Keratinocyte (primary cell): Measurements from ENCODE around the gene CDK12. TPM values are rescaled to one million over a fixed set of nuclear protein-coding genes. Genes with fewer than 3 reads are reported as not detected.

Experiments
- DNase-seq: peaks from one replicate; pipeline ENCODE4 v3.0.0-alpha.2; 2011; ENCODE audit warnings: low read depth, missing footprints, low spot score
- FAIRE-seq: peaks from 2 replicates; lab custom pipeline; 2011; peaks lifted over from hg19 to GRCh38; lab: Jason Lieb, UNC
- H2AFZ ChIP-seq: 2 replicates; pipeline ENCODE4 v1.6.0; 2012; ENCODE audit warnings: low read length, control low read depth, inconsistent platforms; ENCODE audit not compliant: control insufficient read depth
- H3K27ac ChIP-seq: 2 replicates; pipeline ENCODE4 v1.5.1; 2011; ENCODE audit warnings: low read length; ENCODE audit not compliant: control insufficient read depth, insufficient read depth
- H3K27me3 ChIP-seq: 3 replicates; pipeline ENCODE4 v1.6.0; 2011; ENCODE audit warnings: low read length; ENCODE audit not compliant: control insufficient read depth, insufficient read depth; ENCODE audit errors: extremely low read depth
- H3K36me3 ChIP-seq, 2 experiments: 2 replicates in 1 of 2; 3 replicates in 1 of 2; pipeline ENCODE4 v1.5.1; 2011; ENCODE audit warnings: low read length in 2 of 2, mild to moderate bottlenecking in 1 of 2; ENCODE audit not compliant: control insufficient read depth in 2 of 2, insufficient read depth in 2 of 2; ENCODE audit errors: extremely low read depth in 1 of 2
- H3K4me1 ChIP-seq: 3 replicates; pipeline ENCODE4 v1.5.1; 2011; ENCODE audit warnings: low read length; ENCODE audit not compliant: control insufficient read depth, insufficient read depth; ENCODE audit errors: extremely low read depth
- H3K4me2 ChIP-seq: 3 replicates; pipeline ENCODE4 v1.6.0; 2011; ENCODE audit warnings: low read depth, low read length; ENCODE audit not compliant: control insufficient read depth, insufficient read depth; ENCODE audit errors: extremely low read depth
- H3K4me3 ChIP-seq, 3 experiments: fragments of 200-600 bp in 1 of 3; sonication (generic) in 1 of 3; 2 replicates in 2 of 3; 3 replicates in 1 of 3; pipeline ENCODE4 v1.5.1; 2011 to 2016; ENCODE audit warnings: low read length in 3 of 3, mild to moderate bottlenecking in 3 of 3, control low read depth in 2 of 3, inconsistent platforms in 1 of 3, low read depth in 1 of 3, mixed read lengths in 1 of 3, mixed run types in 1 of 3, moderate library complexity in 1 of 3; ENCODE audit not compliant: control insufficient read depth in 2 of 3, insufficient read depth in 2 of 3; ENCODE audit errors: extremely low read depth in 1 of 3
- H3K79me2 ChIP-seq: 2 replicates; pipeline ENCODE4 v1.6.0; 2012; ENCODE audit warnings: low read length; ENCODE audit not compliant: control insufficient read depth, insufficient read depth
- H3K9ac ChIP-seq: 3 replicates; pipeline ENCODE4 v1.6.0; 2011; ENCODE audit warnings: low read length; ENCODE audit not compliant: control insufficient read depth, insufficient read depth; ENCODE audit errors: extremely low read depth
- H3K9me1 ChIP-seq: 3 replicates; pipeline ENCODE4 v1.6.0; 2011; ENCODE audit warnings: low read length; ENCODE audit not compliant: control insufficient read depth, insufficient read depth; ENCODE audit errors: extremely low read depth
- H3K9me3 ChIP-seq: 2 replicates; pipeline ENCODE4 v1.5.1; 2012; ENCODE audit warnings: low read depth, low read length; ENCODE audit not compliant: control insufficient read depth
- H4K20me1 ChIP-seq: 3 replicates; pipeline ENCODE4 v1.6.0; 2011; ENCODE audit warnings: low read length; ENCODE audit not compliant: control insufficient read depth, insufficient read depth; ENCODE audit errors: extremely low read depth
- CTCF ChIP-seq, 3 experiments: IDR thresholded peaks in 1 of 3; conservative IDR thresholded peaks in 1 of 3; optimal IDR thresholded peaks in 1 of 3; 2 replicates in 2 of 3; 3 replicates in 1 of 3; pipeline versions ENCODE3 to v1.5.1; 2011; ENCODE audit warnings: low read length in 3 of 3, mild to moderate bottlenecking in 3 of 3, moderate library complexity in 2 of 3, control low read depth in 1 of 3, inconsistent platforms in 1 of 3; ENCODE audit not compliant: insufficient read depth in 2 of 3; ENCODE audit errors: extremely low read depth in 1 of 3
- EZH2 ChIP-seq: IDR thresholded peaks from one replicate; pipeline ENCODE4 v1.6.1; 2012; ENCODE audit warnings: inconsistent platforms, mild to moderate bottlenecking, low read length, moderate library complexity
- dilution Hi-C: fragments of 300-500 bp; cut with MboI; formaldehyde crosslinking; loops from one replicate; pipeline ENCODE4 v1.7.0; 2020; ENCODE audit warnings: low sequenced_read_pairs; ENCODE audit not compliant: extremely low pct_ligation_motif_present
- polyA plus RNA-seq, 5 experiments: library from polyadenylated mRNA; depleted of rRNA in 3 of 5; stranded (reverse) in 3 of 5; stranded (forward) in 1 of 5; unstranded in 1 of 5; fragments of >200 nt; gene quantifications; 1 replicate in 1 of 5; 2 replicates in 3 of 5; 3 replicates in 1 of 5; pipeline versions ENCODE4 v1.2.1 to v1.2.3, GENCODE V29; 2011 to 2012; ENCODE audit warnings: missing spikeins in 2 of 5, low read depth in 1 of 5, low replicate concordance in 1 of 5

Gene CDK12
- polyA plus RNA-seq, 1 donor (not counting 4 experiments of a cell fraction or from before 2014, with no cell fraction given) = 25.7 TPM

GRCh38 chr17:39579318-39580081, 118.2 kb downstream of the CDK12 start:
- H4K20me1 ChIP-seq = no peaks in the 10 kb centered on the region
- TF ChIP-seq EZH2 (no peak), CTCF (optimal IDR thresholded peaks at IDR 0.05 in 1 of 3, IDR thresholded peaks at IDR 0.05 in 1 of 3, conservative IDR thresholded peaks at IDR 0.05 in 1 of 3; ENCODE audit: extremely low read depth in 1 of 3, insufficient read depth in 2 of 3, low read length in 3 of 3) (no peak)
- H3K4me1 ChIP-seq = no peaks in the 10 kb centered on the region
- dilution Hi-C loops = no loop called here
- peaks cover 13% of the 10 kb centered on the region for H3K27me3 ChIP-seq
- no peak for FAIRE-seq
- H3K4me2 ChIP-seq = no peak overlapping the region
- H3K9ac ChIP-seq = no peak overlapping the region
- H3K79me2 ChIP-seq = no peaks in the 10 kb centered on the region
- no peaks in the 10 kb centered on the region for H3K36me3 ChIP-seq
- H3K4me3 ChIP-seq = no peak overlapping the region
- H3K9me1 ChIP-seq = no peaks in the 10 kb centered on the region
- H2AFZ ChIP-seq = no peak overlapping the region
- H3K9me3 ChIP-seq = no peaks in the 10 kb centered on the region
- no peak for DNase-seq
- no peak overlapping the region for H3K27ac ChIP-seq

GRCh38 chr17:39580082-39580468, 118.8 kb downstream of the CDK12 start:
- Histone ChIP-seq H3K9me3 (no peaks in the 10 kb centered on the region), H3K36me3 (no peaks in the 10 kb centered on the region), H3K27me3 (peaks cover 13% of the 10 kb centered on the region), H3K4me2 (no peak overlapping the region), H3K4me1 (no peaks in the 10 kb centered on the region), H3K79me2 (no peaks in the 10 kb centered on the region), H3K9me1 (no peaks in the 10 kb centered on the region), H3K4me3 (no peak overlapping the region), H2AFZ (no peak overlapping the region), H4K20me1 (no peaks in the 10 kb centered on the region), H3K27ac (no peak overlapping the region), H3K9ac (no peak overlapping the region)
- DNase-seq (no peak), FAIRE-seq (no peak)
- TF ChIP-seq CTCF (optimal IDR thresholded peaks at IDR 0.05 in 1 of 3, IDR thresholded peaks at IDR 0.05 in 1 of 3, conservative IDR thresholded peaks at IDR 0.05 in 1 of 3; ENCODE audit: extremely low read depth in 1 of 3, insufficient read depth in 2 of 3, low read length in 3 of 3) (no peak), EZH2 (no peak)
- dilution Hi-C loops = no loop called here
